GM10248 (cell line): ENCODE data around the gene LIPN.
A peak's percentile ranks its signal among the peaks of the same experiment; 100 is the strongest.

ENCODE experiments used
- CTCF ChIA-PET: fragments of 300-600 bp; sonication (Branson Sonifier 250); formaldehyde crosslinking; extraction: SDS; loops from one replicate; lab custom pipeline; 2021; ENCODE audit warnings: antibody characterized with exemption; lab: Yijun Ruan, JAX
- POLR2A ChIA-PET: fragments of 350-650 bp; sonication (Branson Sonifier 250); formaldehyde crosslinking; extraction: SDS; loops from one replicate; lab custom pipeline; 2020; ENCODE audit warnings: antibody characterized with exemption; lab: Yijun Ruan, JAX
- DNase-seq: peaks from one replicate; pipeline ENCODE4 v3.0.0; 2012; ENCODE audit errors: extremely low spot score
- TF ChIP-seq, protein P1 (sequence below): IDR thresholded peaks from 2 replicates; pipeline ENCODE4 v1.5.1; 2012; ENCODE audit warnings: mild to moderate bottlenecking, low read depth; ENCODE audit errors: extremely low read depth, missing control alignments, control extremely low read depth

Gene LIPN

DNA sequence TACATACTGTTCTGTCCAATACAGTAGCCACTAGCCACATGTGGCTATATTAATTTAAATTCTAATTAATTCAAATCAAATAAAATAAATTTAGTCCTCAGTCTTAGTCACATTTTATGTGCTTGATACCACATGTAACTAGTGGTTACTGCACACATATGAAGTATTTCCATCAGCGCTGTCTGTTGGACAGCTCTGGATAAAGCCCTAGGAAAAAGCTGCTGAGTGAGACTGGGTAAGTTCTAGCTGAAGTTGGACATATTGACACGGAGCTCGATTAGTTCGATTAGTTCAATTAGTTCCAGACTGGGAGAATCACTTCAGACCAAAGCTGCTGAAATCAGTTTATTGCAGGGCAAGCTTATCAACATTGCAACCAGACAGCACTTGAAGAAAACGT lies 27.6 kb downstream of the LIPN start:
- ChIA-PET CTCF (interaction anchor here (1.1 to 1.4 kb wide), 3 partner anchors 18 to 204 kb away, joined by 4 to 6 read pairs (median 4); partner anchors contain the start of gene RNLS), POLR2A (no interaction called here)
- TF ChIP-seq, protein P1, sequence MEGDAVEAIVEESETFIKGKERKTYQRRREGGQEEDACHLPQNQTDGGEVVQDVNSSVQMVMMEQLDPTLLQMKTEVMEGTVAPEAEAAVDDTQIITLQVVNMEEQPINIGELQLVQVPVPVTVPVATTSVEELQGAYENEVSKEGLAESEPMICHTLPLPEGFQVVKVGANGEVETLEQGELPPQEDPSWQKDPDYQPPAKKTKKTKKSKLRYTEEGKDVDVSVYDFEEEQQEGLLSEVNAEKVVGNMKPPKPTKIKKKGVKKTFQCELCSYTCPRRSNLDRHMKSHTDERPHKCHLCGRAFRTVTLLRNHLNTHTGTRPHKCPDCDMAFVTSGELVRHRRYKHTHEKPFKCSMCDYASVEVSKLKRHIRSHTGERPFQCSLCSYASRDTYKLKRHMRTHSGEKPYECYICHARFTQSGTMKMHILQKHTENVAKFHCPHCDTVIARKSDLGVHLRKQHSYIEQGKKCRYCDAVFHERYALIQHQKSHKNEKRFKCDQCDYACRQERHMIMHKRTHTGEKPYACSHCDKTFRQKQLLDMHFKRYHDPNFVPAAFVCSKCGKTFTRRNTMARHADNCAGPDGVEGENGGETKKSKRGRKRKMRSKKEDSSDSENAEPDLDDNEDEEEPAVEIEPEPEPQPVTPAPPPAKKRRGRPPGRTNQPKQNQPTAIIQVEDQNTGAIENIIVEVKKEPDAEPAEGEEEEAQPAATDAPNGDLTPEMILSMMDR = no peak
- DNase-seq = no peak

DNA sequence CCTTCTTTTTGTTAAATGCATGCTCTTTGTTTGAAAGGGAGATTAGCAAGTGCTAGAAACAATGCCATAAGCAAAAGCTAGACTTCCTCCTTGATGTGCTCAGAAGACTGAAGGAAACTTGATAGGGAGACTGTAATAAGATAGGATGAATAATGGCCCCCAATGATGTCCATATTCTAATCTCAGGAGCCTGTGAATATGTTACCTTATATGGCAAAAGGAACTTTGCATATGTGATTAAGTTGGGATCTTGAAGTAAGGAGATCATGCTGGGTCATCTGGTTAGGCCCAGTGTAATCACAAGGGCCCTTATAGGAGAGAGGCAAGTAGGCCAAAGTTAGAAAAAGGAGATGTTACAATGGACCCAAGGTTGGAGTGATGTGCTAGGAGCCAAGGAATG lies 29.1 kb downstream of the LIPN start:
- no peak for DNase-seq
- ChIA-PET CTCF (interaction anchor here (1.0 to 1.7 kb wide), 3 partner anchors 15 to 206 kb away, joined by 3 to 4 read pairs (median 4); partner anchors contain the start of gene RNLS), POLR2A (no interaction called here)
- TF ChIP-seq, protein P1 = no peak

DNA sequence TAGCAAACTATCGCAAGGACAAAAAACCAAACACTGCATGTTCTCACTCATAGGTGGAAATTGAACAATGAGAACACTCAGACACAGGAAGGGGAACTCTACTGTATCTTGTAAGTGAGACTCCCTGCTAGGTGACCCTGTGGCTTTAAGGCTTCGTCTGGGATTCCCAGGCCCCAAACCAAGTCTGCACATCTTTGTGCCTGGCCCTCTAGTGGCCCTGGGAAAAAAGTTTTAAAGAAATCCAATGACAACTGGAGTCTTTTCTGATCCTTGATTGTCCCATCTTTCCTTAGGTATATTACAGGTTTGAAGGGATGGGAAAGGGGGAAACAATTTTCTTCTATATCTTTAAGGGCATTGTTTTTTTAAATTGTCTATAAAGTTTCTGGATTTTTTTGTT lies 32.1 kb downstream of the LIPN start:
- DNase-seq = peak; percentile 27
- POLR2A ChIA-PET = no interaction called here
- TF ChIP-seq, protein P1 = peak; percentile 27
- CTCF ChIA-PET = interaction anchor here (1.0 to 1.5 kb wide), 4 partner anchors 9 to 92 kb away, joined by 3 to 8 read pairs (median 4); no protein-coding TSS in a partner anchor

DNA sequence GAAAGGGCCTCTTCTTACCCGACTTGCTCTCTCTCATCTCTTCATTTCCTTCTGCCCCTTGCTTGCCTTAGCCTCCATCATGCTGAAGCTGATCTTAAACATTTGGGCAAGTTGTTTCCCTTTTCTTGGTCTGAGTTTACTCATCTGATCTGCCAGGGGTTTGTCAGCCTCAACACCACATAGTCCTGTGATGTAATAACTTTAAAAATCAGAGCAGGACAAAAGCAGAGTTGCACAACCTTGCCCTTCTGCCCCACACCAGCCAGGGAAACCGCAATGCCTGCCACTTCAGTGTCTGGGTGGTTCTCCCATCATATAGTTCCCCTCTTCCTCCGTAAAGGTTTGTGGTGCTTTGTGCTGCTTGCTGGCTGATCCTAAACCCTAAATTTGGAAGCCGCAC lies 32.8 kb downstream of the LIPN start:
- DNase-seq = no peak
- ChIA-PET CTCF (interaction anchor here (1.0 to 1.1 kb wide), 2 partner anchors 8 to 93 kb away, joined by 4 read pairs; no protein-coding TSS in a partner anchor), POLR2A (interaction anchor here (0.7 kb wide), 1 partner anchor 366 kb away, joined by 3 read pairs; no protein-coding TSS in a partner anchor)
- TF ChIP-seq, protein P1 = no peak

GRCh38 chr10:88793712-88794299 lies 34.0 kb downstream of the LIPN start:
- TF ChIP-seq, protein P1 = no peak
- peak; percentile 28 for DNase-seq
- ChIA-PET POLR2A (interaction anchor here (0.6 kb wide), 1 partner anchor 944 kb away, joined by 3 read pairs; no protein-coding TSS in a partner anchor), CTCF (interaction anchor here (0.9 to 2.7 kb wide), 6 partner anchors 9 to 211 kb away, joined by 3 to 10 read pairs (median 4); partner anchors contain the start of genes LIPM and RNLS)

DNA sequence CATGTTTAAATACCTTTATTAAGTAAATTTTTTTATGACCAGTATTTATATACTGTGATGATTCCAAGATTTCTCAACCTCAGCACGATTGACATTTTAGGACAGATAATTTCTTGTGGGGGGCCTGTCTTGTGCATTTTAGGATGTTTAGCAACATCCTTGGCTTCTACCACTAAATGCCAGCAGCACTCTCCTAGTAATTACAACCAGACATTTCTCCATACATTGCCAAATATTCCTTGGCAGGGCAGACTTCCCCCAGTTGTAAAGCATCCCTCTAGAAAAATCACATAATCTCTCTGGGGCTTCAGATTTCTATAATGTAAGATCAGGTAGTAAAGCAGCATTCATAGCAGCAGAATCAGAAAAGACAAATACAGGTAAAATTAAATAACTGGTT lies 34.9 kb downstream of the LIPN start:
- TF ChIP-seq, protein P1 = no peak
- ChIA-PET CTCF (interaction anchor here (0.9 to 2.7 kb wide), 5 partner anchors 8 to 66 kb away, joined by 3 to 10 read pairs (median 5); partner anchors contain the start of gene LIPM), POLR2A (no interaction called here)
- no peak for DNase-seq
